HepG2 (cell line): ENCODE results near the gene TTC22. TPM values are rescaled to one million over a fixed set of nuclear protein-coding genes. Genes with fewer than 3 reads are reported as not detected.
A peak's percentile ranks its signal among the peaks of the same experiment; 100 is the strongest.

Source experiments
- HOXA3 ChIP-seq: sonication (generic); formaldehyde crosslinking; IDR thresholded peaks from 2 replicates; pipeline ENCODE4 v1.5.0; 2020; ENCODE audit warnings: missing genetic modification reagents
- PCBP1 ChIP-seq: fragments of 200-400 bp; formaldehyde crosslinking; IDR thresholded peaks from 2 replicates; pipeline ENCODE4 v1.6.1; 2017; ENCODE audit warnings: mild to moderate bottlenecking, low read depth, low read length, borderline replicate concordance
- PCBP2 ChIP-seq: fragments of 200-400 bp; formaldehyde crosslinking; optimal IDR thresholded peaks from 2 replicates; pipeline ENCODE3; 2018; ENCODE audit warnings: low read length, low read depth; ENCODE audit not compliant: poor library complexity, severe bottlenecking
- RCOR2 ChIP-seq: IDR thresholded peaks from 2 replicates; pipeline ENCODE4 v1.6.1; 2016; ENCODE audit warnings: missing biosample characterization, missing genetic modification reagents
- ZBTB40 ChIP-seq, 2 experiments: fragments of 450-650 bp in 1 of 2; sonication (generic) in 1 of 2; formaldehyde crosslinking in 1 of 2; IDR thresholded peaks; 2 replicates each; pipeline versions ENCODE4 v1.6.1 to v1.8.0; 2016 to 2022; ENCODE audit warnings: antibody characterized with exemption in 1 of 2, mild to moderate bottlenecking in 1 of 2, missing genetic modification reagents in 1 of 2
- ZNF12 ChIP-seq: sonication (generic); formaldehyde crosslinking; IDR thresholded peaks from 2 replicates; pipeline ENCODE4 v1.5.0; 2020; ENCODE audit warnings: missing genetic modification reagents
- ZNF142 ChIP-seq: sonication (generic); formaldehyde crosslinking; IDR thresholded peaks from 2 replicates; pipeline ENCODE4 v1.4.0; 2020; ENCODE audit warnings: missing genetic modification reagents
- ZNF282 ChIP-seq: fragments of 450-650 bp; IDR thresholded peaks from 2 replicates; pipeline ENCODE4 v1.6.1; 2018; ENCODE audit not compliant: partially characterized antibody
- ZNF432 ChIP-seq: sonication (generic); formaldehyde crosslinking; IDR thresholded peaks from 2 replicates; pipeline ENCODE4 v1.5.0; 2020; ENCODE audit warnings: missing genetic modification reagents, mild to moderate bottlenecking, borderline replicate concordance
- ZNF570 ChIP-seq: sonication (generic); formaldehyde crosslinking; IDR thresholded peaks from 2 replicates; pipeline ENCODE4 v1.4.0; 2020; ENCODE audit warnings: mild to moderate bottlenecking, missing genetic modification reagents, borderline replicate concordance
- ZNF580 ChIP-seq: IDR thresholded peaks from 2 replicates; pipeline ENCODE4 v1.6.1; 2016; ENCODE audit warnings: low read depth, borderline replicate concordance
- polyA plus RNA-seq, 8 experiments: library from polyadenylated mRNA; depleted of rRNA in 3 of 8; stranded (reverse) in 7 of 8; unstranded in 1 of 8; fragments of >200 nt; fragmentation: Illumina TruSeq in 4 of 8; extraction: Trizol in 4 of 8; gene quantifications; 2 replicates each; pipeline versions ENCODE4 v1.2.1 to v1.2.3, GENCODE V29; 2011 to 2016; ENCODE audit warnings: low read depth in 4 of 8, missing spikeins in 1 of 8, mixed read lengths in 1 of 8; ENCODE audit not compliant: insufficient read depth in 1 of 8
- total RNA-seq, 5 experiments: library from RNA; depleted of rRNA; stranded (reverse); fragments of >200 nt; fragmentation: Illumina TruSeq; extraction: Trizol; gene quantifications; 2 replicates each; pipeline ENCODE4 v1.2.3, GENCODE V29; 2016; ENCODE audit warnings: low read depth in 1 of 5

Gene TTC22
- total and polyA plus RNA-seq, 2 of the 13 experiments (the other 11 are each of a cell fraction or from before 2014, with no cell fraction given): not detected

- TF ChIP-seq RCOR2 (CRISPR knock-in tag): no peak
- TF ChIP-seq ZNF580 (CRISPR knock-in tag): 0 out of 2 replicates have a peak, but pooled peaks have one; percentile 57
- TF ChIP-seq ZNF570 (CRISPR knock-in tag): no peak
- no peak for TF ChIP-seq ZNF142
- no peak for TF ChIP-seq PCBP2
- no peak for TF ChIP-seq ZNF282
- TF ChIP-seq HOXA3 (CRISPR knock-in tag): peak; percentile 61; the same call in 1 of the 2 replicates
- no peak for TF ChIP-seq PCBP1
- TF ChIP-seq ZNF432 (CRISPR knock-in tag): no peak
- peak; percentile 71 for TF ChIP-seq ZBTB40 (IDR thresholded peaks at IDR 0.05)
- TF ChIP-seq ZBTB40 (CRISPR knock-in tag; IDR thresholded peaks at IDR 0.05): peak; percentile 66; the same call in 1 of the 2 replicates
- TF ChIP-seq ZNF12: no peak
These were observed 36.8 kb downstream of the TTC22 start, which contains the start of gene PARS2 (continued) for GRCh38 chr1:54764133-54764921.
